Measurements from ENCODE around the gene RASGRP4.

DNA sequence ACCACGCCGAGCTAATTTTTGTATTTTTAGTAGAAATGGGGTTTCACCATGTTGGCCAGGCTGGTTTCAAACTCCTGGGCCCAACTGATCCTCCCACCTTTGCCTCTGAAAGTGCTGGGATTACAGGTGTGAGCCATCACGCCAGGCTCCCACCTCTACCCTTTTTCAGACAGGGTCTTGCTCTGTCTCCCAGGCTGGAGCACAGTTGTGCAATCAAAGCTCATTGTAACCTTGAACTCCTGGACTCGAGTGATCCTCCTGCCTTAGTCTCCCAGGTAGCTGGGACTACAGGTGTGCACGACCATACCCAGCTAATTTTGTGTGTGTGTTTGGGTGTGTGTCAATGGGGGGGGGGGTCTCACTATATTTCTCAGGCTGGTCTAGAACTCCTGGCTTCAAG, 1.7 kb downstream of the RASGRP4 start:
- TF ChIP-seq, protein P1, sequence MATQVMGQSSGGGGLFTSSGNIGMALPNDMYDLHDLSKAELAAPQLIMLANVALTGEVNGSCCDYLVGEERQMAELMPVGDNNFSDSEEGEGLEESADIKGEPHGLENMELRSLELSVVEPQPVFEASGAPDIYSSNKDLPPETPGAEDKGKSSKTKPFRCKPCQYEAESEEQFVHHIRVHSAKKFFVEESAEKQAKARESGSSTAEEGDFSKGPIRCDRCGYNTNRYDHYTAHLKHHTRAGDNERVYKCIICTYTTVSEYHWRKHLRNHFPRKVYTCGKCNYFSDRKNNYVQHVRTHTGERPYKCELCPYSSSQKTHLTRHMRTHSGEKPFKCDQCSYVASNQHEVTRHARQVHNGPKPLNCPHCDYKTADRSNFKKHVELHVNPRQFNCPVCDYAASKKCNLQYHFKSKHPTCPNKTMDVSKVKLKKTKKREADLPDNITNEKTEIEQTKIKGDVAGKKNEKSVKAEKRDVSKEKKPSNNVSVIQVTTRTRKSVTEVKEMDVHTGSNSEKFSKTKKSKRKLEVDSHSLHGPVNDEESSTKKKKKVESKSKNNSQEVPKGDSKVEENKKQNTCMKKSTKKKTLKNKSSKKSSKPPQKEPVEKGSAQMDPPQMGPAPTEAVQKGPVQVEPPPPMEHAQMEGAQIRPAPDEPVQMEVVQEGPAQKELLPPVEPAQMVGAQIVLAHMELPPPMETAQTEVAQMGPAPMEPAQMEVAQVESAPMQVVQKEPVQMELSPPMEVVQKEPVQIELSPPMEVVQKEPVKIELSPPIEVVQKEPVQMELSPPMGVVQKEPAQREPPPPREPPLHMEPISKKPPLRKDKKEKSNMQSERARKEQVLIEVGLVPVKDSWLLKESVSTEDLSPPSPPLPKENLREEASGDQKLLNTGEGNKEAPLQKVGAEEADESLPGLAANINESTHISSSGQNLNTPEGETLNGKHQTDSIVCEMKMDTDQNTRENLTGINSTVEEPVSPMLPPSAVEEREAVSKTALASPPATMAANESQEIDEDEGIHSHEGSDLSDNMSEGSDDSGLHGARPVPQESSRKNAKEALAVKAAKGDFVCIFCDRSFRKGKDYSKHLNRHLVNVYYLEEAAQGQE (IDR thresholded peaks at IDR 0.05; ENCODE audit: insufficient read depth in 1 of 2, low read depth in 2 of 2, low read length in 1 of 2), result no peak
- TF ChIP-seq, protein P2, sequence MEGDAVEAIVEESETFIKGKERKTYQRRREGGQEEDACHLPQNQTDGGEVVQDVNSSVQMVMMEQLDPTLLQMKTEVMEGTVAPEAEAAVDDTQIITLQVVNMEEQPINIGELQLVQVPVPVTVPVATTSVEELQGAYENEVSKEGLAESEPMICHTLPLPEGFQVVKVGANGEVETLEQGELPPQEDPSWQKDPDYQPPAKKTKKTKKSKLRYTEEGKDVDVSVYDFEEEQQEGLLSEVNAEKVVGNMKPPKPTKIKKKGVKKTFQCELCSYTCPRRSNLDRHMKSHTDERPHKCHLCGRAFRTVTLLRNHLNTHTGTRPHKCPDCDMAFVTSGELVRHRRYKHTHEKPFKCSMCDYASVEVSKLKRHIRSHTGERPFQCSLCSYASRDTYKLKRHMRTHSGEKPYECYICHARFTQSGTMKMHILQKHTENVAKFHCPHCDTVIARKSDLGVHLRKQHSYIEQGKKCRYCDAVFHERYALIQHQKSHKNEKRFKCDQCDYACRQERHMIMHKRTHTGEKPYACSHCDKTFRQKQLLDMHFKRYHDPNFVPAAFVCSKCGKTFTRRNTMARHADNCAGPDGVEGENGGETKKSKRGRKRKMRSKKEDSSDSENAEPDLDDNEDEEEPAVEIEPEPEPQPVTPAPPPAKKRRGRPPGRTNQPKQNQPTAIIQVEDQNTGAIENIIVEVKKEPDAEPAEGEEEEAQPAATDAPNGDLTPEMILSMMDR (IDR thresholded peaks at IDR 0.05), result no peak
- no peak for TF ChIP-seq POLR2AphosphoS5 (IDR thresholded peaks at IDR 0.05; ENCODE audit: low read depth, low read length)
- TF ChIP-seq TCF7L2 (IDR thresholded peaks at IDR 0.05; ENCODE audit: low read depth, low read length), result no peak
- no peak for TF ChIP-seq SIN3A (IDR thresholded peaks at IDR 0.05; ENCODE audit: borderline replicate concordance, insufficient read depth, low read depth, low read length)
